Measurements from ENCODE around the gene WDR3.
A peak's percentile ranks its signal among the peaks of the same experiment; 100 is the strongest.

WDR3 gene

DNA sequence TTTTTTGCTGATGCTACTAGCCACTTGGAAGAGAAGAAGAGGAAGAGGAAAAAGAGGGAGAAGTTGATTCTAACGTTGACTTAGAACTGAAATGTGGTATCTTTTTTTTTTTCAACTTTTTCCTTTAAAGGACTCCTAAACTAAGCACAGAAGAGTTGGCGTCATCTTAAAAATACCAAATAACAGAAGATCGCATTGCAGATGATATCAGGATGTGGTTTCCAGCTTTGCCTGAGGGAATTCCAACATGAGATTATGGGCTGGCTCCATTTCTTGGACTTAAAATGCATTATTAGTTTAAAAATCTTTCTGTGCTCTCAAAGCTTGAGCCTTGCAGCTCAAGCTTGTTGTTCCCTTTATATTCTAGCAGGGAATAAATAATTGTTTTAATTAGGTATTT lies 29.8 kb downstream of the WDR3 start:
- H3K27ac ChIP-seq: no peak overlapping the region
- TF ChIP-seq, protein P1, sequence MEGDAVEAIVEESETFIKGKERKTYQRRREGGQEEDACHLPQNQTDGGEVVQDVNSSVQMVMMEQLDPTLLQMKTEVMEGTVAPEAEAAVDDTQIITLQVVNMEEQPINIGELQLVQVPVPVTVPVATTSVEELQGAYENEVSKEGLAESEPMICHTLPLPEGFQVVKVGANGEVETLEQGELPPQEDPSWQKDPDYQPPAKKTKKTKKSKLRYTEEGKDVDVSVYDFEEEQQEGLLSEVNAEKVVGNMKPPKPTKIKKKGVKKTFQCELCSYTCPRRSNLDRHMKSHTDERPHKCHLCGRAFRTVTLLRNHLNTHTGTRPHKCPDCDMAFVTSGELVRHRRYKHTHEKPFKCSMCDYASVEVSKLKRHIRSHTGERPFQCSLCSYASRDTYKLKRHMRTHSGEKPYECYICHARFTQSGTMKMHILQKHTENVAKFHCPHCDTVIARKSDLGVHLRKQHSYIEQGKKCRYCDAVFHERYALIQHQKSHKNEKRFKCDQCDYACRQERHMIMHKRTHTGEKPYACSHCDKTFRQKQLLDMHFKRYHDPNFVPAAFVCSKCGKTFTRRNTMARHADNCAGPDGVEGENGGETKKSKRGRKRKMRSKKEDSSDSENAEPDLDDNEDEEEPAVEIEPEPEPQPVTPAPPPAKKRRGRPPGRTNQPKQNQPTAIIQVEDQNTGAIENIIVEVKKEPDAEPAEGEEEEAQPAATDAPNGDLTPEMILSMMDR (conservative IDR thresholded peaks at IDR 0.05): no peak

GRCh38 chr1:117964290-117965038 lies 34.9 kb downstream of the WDR3 start:
- H3K27ac ChIP-seq: no peak overlapping the region
- TF ChIP-seq, protein P1 (conservative IDR thresholded peaks at IDR 0.05): no peak

DNA sequence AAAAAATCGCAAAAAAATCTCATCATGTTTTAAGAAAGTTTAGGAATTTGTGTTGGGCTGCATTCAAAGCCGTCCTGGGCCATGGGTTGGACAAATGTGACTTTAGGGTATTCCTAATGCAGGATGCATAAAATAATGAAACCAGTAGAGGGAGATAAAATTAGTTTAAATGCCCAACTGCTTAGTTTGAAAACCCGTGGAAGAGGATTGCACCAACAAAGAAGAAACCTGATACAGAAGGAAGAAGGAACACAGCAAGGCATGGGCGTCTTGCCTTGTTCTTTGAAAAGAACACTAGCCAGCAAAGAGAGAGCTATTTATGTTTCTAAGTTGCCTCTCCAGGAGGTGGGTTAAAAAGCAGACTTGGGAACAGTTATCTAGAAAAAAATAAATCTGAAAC lies 37.9 kb downstream of the WDR3 start:
- no peak overlapping the region for H3K27ac ChIP-seq
- TF ChIP-seq, protein P1 (conservative IDR thresholded peaks at IDR 0.05): peak; percentile 23; the same call in 1 of the 2 replicates

GRCh38 chr1:117967881-117968280 lies 38.3 kb downstream of the WDR3 start:
- H3K27ac ChIP-seq: no peak overlapping the region
- TF ChIP-seq, protein P1 (conservative IDR thresholded peaks at IDR 0.05): no peak

GRCh38 chr1:117970252-117970651 lies 40.7 kb downstream of the WDR3 start:
- H3K27ac ChIP-seq: no peak overlapping the region
- TF ChIP-seq, protein P1 (conservative IDR thresholded peaks at IDR 0.05): no peak

DNA sequence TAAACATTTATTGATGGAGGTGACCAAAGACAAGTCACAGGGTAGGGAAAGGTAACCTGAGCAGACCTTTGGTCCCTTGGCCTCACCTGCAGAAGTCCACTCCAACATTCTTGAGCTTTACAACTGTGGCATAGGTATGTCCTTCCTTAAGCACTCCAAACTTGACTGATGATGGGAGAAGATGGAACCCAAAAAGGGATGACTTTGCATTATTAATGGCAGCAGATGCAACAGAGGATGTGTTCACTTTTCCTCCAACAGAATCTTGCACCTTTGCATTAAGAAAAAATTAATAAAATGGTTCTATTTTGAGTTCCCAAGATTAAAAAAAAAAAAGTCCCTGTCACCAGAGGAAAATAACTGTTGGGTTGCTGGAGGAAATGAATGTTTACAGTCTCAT lies 42.2 kb downstream of the WDR3 start:
- H3K27ac ChIP-seq: no peak overlapping the region
- TF ChIP-seq, protein P1 (conservative IDR thresholded peaks at IDR 0.05): no peak

DNA sequence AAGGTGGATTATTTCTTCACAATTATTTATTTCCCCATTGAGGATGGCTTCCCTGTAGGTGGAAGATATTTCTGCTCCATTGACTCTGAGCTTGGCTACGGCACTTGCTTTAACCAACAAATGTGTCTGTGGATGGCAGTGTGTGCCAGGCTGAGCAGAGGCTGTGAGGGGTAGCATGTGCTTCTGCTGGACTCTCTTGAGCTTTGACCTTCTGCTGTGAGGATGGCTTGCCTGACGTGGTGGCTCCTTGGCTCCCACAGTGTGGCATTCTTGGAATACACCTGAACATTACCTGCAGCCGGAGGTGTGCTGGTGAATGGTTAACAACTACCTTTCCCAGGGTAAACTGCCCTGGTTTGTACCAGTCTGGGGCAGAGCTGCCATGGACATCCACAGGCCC lies 46.8 kb downstream of the WDR3 start:
- no peak overlapping the region for H3K27ac ChIP-seq
- TF ChIP-seq, protein P1 (conservative IDR thresholded peaks at IDR 0.05): no peak

Data from VCaP (cell line).